DMS 273 (cell line): ENCODE data around the gene EDDM13.
"Not testable (repeated sequence)": the region's sequence is repeated elsewhere in the genome, so short reads cannot be mapped to it uniquely, and the experiment has no call there.

Experiments
- DNase-seq: peaks from one replicate; lab custom pipeline; 2025; ENCODE audit not compliant: unreplicated experiment; lab: John Stamatoyannopoulos, UW

EDDM13 gene, protein sequence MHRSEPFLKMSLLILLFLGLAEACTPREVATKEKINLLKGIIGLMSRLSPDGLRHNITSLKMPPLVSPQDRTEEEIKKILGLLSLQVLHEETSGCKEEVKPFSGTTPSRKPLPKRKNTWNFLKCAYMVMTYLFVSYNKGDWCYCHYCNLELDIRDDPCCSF

GRCh38 chr19:56272161-56272798 lies at the start of gene EDDM13:
Gene EDDM13 (plus strand): TSS chr19:56272748. CDS start chr19:56272835, 87 bp downstream.
- no peak for DNase-seq

DNA sequence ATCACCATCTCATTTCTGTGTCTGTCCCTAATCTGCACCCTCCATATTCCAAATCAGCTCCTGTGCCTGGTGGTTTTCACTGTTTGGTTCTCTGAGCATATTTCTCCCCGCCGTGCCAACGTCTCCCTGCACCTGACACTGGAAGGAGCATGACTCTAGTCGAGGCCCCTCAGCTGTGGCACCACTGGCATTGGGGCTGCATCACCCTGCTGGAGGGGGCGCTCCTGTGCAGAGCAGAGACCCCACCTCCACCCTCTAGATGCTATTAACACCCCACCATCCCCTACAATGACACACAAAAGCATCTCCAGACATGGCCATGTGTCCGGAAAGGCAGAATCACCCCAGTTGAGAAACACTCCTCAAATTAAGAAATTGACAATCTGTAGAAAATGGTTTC lies 49.6 kb upstream of the EDDM13 start:
- DNase-seq = no peak

DNA sequence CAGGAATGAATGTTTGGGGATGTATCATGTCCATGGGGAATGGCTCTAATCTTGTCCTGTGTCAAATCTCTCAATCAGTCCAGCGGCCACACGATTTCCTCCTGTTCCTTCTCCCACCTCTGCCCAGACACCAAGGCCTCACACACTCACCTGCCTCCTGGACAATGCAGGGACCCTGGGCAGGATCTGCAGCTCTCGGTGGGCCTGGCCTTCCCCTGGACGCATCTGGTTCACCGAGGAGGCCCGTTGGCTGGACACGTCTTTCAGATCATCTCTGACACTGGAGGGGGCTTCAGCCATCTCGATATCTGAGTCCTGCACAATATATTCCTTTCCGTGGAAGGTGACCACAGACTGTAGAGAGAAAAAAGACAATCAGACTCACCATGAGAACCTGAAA lies 49.1 kb upstream of the EDDM13 start:
- no peak for DNase-seq

- no peak for DNase-seq
Observed at GRCh38 chr19:56245121-56245740, 27.3 kb upstream of the EDDM13 start.

DNA sequence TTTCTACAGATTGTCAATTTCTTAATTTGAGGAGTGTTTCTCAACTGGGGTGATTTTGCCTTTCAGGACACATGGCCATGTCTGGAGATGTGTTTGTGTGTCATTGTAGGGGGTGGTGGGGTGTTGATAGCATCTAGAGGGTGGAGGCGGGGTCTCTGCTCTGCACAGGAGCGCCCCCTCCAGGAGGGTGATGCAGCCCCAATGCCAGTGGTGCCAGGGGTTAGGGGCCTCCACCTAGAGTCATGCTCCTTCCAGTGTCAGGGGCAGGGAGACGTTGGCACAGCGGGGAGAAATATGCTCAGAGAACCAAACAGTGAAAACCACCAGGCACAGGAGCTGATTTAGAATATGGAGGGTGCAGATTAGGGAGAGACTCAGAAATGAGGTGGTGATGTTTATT lies 26.8 kb upstream of the EDDM13 start:
- DNase-seq = not testable (repeated sequence)

DNA sequence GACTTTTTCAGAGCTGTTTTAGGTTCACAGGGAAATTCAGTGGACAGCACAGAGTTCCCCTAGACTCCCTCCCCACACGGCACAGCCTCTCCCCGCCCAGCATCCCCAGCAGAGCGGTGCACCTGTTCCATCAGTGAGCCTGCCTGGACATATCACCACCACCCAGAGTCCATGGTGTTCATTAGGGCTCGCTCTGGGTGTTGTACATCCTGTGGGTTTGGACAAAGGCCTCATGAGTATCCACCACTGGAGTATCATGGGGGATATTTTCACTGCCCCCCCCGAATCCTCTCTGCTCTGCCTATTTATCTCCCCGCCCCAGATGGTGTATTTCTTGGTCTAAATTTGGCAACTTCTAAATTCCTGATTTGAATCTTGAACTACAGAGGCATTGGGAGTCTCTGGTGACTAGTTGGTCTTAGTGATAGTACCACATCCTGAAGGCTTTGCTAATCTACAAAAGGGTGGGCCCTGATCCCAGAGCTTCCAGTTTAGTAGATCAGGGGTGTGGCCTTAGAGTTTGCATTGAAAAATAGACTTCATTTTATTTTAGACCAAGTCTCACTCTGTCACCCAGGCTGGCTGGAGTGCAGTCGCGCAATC lies 23.7 kb upstream of the EDDM13 start:
- not testable (repeated sequence) for DNase-seq

DNA sequence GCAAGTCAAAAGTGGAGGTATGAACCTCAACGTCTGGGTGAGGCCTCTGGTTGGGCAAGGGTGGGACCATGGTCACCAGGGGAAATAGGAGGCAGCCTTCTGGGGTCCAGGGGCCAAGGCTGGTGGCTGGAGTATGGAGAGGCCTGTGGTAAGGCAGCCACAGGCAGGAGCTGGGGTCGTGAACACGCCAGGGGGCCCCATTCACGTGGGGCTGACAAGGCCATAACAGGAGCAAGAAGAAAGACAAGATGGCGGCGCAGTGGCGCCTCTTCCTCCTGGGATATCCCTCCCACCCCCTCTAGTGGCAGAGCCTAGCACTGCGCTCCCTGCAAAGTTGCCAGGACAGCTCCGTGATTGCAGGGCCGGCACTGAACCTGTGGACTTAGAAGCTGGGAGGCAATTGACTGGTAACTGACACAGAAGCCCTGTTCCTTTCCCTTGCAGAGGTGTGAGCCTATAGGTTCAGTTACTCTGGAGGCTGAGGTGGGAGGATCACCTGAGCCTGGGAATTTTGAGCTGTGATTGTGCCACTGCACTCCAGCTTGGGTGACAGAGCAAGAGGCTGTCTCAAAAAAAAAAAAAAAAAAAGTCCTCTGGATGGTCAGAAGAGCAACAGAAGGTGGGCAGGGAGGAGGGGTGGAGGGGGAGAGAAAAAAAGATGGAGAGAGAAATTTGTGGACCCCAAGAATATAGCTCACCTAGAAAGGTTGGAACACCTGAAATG lies 19.7 kb upstream of the EDDM13 start:
- peak; percentile 81 for DNase-seq

DNA sequence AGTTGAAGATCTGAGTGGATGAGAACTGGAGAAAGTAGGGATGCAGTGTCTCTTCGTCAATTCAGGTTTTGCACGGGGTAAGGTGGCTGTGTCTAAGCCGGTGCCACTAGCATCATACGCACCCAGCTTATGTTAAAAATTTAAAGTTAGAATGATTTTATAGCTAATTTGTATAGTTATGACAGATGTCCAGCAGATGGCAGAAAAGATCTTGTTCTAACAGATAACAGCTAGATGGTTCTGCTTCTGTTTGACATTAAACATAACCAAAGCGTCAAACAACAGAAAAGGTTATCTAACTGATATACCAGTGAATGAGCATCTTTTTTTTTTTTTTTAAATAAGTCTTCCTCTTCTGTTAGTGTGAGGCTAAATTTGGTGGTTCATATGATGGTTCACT lies 18.8 kb upstream of the EDDM13 start:
- DNase-seq = peak; percentile 83

DNA sequence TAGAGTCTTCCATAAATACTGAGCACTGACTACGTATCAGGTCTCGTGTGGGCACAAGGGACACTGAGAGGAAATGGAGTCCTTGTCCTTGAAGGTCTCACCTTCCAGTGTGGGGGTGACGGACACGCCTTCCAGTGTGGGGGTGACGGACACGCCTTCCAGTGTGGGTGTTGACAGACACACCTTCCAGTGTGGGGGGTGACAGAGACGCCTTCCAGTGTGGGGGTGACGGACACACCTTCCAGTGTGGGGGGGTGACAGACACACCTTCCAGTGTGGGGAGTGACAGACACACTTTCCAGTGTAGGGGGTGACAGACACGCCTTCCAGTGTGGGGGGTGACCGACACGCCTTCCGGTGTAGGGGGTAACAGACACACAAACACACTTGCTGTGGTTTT lies 14.3 kb upstream of the EDDM13 start:
- no peak for DNase-seq

GRCh38 chr19:56261145-56261544 lies 11.4 kb upstream of the EDDM13 start:
- DNase-seq = no peak

DNA sequence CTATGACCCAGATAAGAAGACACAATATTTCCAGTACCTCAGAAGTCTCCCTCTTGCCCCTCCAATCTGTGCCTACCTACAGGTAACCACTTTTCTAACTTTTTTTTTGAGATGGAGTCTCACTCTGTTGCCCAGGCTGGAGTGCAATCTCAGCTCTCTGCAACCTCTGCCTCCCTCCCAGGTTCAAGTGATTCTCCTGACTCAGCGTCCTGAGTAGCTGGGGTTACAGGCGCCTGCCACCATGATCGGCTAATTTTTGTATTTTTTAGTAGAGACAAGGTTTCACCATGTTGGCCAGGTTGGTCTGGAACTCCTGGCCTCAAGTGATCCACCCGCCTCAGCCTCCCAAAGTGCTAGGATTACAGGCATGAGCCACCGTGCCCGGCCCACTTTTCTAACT lies 10.6 kb upstream of the EDDM13 start:
- DNase-seq = not testable (repeated sequence)

DNA sequence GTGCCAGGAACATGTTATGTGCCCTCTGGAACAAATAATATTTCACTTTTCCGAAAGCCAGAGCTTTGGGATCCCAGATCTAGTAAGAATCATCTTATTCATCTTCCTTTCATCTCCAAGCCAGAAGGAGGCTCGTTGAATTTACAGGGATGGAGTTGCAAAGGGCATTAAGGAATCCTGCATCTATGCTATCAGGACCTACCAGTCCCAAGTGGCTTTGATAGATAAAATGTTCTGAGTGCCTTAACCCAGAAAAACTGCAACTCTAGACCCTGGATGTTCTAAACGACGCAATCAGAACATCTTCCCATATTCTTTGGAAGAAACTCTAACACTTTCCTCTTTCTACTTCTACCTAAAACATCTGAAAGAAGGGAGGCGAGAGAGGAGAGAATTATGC lies 9.2 kb upstream of the EDDM13 start:
- DNase-seq = no peak

GRCh38 chr19:56266051-56266450 lies 6.5 kb upstream of the EDDM13 start:
- DNase-seq = no peak

DNA sequence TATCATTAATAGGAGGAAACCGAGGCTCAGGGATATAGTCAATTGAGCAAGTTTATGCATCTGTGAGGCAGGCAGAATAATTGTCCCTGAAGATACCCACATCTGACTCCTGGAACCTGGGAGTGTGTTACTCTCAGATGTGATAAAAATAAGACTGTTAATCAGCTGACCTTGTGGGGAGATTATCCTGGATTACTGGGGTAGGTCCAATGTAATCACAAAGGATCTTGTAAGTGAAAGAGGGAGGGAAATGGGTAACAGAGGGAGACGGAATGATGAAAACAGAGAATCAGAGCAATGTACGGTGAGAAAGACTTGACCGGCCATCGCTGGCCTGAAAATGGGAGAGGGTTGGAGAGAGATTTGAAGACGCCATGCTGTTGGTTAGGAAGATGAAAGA lies 3.2 kb upstream of the EDDM13 start:
- no peak for DNase-seq

DNA sequence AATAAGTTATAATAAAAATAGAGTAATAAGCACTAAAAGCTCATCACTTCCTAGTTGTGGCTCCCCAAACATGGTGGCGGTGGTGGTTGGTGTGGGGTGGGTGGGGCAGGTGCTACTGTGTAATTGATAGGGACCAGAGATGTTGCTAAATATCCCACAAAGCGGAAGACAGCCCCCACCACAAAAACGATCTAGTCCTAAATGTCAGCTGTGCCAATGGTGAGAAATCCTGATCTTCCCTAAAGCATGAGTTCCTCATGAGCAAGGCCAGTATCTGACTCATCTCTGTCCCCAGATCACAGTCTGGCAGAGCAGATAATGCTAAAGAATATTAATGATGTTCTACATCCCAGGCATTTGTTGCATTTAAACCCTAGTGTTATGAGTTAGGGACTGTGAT lies 1.9 kb upstream of the EDDM13 start:
- no peak for DNase-seq

DNA sequence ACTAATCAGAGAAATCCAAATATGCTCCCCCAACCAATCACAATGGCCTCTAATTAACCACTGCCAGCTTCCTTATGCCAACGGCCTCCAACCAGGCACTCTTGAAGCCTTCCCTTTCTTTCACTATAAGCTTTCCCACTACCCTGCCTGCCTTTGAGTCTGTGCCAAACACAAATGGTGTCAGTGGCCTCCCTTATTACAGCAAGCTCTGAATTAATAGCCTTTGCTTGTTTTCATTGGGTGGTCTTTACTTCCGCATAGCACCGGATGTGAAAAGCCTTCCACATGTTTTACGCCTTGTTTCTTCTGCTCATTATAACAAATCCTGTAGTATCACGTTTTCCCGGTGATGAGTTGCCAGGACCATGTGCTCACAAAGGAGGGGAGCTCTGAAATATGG lies 1.4 kb upstream of the EDDM13 start:
- DNase-seq = no peak

DNA sequence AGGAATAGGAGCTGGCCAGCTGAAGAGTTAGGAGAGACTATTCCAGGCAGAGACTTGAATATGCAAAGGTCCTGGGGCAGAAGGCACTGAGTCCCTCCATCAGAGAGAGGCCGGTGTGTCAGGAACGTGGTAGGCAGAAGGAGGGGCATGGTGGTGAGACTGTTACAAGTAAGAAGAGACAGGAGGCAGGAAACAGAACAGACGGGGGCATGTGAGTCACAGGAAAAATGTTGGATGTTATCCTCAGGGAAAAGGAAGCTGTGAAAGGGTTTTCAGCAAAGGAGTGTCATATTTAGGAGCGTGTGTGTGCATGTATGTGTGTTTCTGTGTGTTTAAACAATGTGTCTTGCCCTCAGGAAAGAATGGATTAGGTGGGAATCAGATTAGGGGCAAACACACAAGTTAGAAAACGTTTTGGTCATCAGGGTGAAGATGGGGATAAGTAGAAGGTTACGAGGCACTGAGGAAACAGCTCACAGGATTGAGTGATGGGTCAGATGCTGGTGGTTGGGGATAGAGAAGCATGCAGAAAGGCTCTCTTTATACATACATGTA lies 1.1 kb downstream of the EDDM13 start:
- no peak for DNase-seq

- no peak for DNase-seq
Observed at GRCh38 chr19:56282809-56283208, 10.3 kb downstream of the EDDM13 start.

GRCh38 chr19:56284746-56285145 lies 12.2 kb downstream of the EDDM13 start:
- no peak for DNase-seq

GRCh38 chr19:56290104-56290503 lies 17.6 kb downstream of the EDDM13 start:
- no peak for DNase-seq

- DNase-seq = no peak
Observed at GRCh38 chr19:56291867-56292266, 19.3 kb downstream of the EDDM13 start.
